Ecto neural progenitor cell (in vitro differentiated cells): ENCODE measurements around the gene B3GAT1.

ENCODE experiments used
- DNase-seq: peaks from one replicate; pipeline ENCODE4 v3.0.0-alpha.2; 2018; ENCODE audit warnings: low spot score

The B3GAT1 gene

DNA sequence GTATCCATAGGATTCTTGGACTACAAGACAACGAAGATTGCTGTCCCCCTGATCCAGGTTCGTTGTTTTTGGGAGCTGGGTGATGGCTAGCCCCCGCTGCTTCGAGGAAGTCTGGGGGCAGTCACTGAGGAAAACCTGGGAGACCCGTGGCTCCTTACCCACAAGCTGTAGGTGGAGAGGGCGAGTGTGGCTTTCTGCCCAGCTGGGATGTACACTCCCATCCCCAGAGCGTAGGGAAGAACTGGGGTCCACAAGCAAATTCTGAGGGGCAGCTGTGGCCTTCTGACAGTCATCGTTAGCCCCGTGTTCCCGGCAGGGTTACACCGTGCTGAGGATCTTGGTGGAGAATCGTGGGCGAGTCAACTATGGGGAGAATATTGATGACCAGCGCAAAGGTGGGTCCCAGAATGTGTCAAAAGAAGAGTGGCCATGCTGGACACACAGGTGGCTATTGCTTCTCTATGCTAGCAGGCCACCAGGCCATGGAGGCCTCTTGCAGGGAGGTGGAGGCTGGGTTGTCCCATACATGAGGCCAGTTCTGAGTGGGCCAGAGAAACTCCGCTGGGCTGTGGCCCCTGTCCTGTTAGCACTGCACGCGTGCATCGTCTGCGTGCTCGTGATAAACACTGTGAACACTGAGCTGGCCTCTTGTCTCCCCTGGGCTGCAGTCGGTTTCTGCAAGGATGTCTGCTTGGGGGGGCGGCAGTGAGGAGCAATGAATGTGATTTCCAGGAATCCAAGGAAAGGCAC, 40.4 kb downstream of the B3GAT1 start:
- DNase-seq = no peak

DNA sequence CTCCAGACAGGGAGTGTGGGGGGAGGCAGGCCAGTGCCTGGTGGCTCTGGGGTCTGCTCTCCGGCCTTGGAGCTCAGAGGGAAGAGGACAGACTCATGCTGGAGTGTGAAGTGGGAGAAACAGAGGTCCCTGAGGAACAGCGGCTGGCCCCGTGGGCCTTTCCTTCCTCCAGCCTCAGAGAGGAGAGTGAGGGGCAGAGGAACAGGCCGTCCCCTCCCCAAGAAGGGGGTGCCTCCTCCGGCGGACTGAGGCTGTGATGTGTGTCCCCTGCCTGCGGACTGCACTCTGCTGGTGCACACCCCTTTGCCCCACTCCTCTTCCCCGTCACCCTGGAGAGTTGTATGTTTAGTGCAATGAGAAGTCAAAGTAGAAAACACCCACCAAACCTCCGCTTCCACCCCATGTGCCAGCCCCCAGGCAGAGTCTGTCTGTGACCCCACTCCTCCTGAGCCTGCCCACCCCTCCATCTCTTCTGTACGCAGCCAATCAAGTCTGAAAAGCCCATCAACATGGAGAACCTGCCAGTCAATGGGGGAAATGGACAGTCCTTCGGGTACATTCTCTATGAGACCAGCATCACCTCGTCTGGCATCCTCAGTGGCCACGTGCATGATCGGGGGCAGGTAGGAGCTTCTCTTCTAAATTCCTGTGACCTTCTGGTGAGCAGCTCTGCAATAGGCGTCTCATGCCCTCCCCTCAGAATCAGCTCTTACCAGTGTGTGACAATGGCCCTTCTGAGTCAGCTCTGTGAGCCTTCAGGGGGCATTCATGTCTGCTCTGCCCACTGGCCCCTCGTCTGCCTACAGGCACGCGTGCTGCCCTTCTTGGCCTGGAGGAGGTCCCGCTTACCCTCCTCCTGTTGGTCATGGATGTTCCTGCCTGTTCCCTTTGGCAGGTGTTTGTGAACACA, 41.3 kb downstream of the B3GAT1 start:
- DNase-seq = no peak

DNA sequence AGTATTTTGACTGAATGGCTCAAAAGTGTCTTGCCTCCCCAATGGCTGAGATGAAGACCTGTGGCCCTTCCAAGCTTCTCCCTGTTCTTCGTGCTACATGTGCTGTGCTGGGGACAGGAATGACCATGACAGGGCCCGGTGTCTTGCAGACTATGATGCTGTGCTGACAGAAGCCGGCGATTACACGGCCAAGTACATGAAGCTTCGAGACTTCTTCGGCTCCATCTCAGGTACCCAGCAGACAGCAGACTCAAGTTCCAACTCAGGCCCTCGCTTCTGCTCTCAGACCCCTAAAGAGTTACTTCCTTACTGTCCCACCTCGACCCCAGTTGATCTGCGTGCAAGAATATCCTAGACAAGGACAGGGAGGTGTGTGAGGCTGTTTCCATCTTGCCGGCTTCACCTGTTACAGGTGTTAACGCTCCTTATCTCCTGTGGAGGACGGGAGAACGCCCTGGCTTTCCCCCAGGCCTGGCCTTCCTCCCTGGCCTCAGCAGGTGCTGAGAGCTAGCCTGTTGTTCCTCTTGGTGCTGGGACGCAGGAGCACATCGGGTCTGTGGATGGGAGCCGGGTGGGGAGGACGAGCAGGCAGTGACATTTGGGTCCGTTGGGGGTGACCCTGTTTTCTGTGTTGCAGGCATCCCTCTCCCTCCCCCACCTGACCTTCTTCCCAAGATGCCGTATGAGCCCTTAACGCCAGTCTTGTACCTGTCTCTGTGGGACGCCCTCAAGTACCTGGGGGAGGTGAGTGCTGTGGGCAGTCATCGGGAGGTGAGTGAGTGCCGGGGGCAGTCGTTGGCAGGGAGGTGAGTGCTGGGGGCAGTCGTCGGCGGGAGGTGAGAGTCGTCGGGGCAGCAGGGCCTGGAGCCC, 42.2 kb downstream of the B3GAT1 start:
- DNase-seq = no peak

DNA sequence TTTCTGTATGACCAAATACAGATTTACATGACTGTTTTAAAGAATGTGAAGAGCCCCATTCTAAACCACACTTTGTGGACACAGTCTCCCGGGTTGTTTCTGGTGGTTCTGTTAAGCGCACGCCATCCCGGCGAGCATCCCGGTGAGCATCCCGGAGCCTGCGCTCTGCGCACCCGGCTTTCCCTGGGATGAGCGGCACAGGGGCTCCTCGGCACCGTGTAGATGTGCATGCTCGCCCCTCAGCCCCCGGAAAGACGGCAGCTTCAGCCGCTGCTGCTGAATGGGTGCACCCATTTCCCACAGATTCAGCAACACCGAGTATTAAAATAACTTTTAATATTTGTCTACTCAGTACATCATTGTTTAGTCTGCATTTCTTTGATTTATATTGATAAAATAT, 44.3 kb downstream of the B3GAT1 start:
- DNase-seq = no peak

DNA sequence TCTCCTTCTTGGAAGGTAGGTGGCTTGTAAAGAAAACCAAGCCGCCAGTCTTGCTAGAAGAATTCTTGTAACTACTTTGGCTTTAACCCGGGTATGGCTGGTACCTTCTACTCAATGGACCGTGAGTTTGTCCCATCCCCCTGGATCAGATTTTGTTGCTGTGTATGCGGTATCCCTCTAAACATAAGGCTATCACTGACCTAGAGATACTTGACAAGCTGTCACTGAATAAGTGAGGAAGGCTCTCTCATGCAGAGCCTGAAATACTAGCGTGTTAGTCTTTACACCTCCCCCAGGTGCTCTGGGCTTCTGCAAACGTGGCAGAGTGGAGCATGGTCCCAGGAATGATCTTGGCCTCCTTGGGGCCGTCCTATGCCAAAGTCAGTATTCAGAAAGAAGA, 45.8 kb downstream of the B3GAT1 start:
- DNase-seq = no peak

DNA sequence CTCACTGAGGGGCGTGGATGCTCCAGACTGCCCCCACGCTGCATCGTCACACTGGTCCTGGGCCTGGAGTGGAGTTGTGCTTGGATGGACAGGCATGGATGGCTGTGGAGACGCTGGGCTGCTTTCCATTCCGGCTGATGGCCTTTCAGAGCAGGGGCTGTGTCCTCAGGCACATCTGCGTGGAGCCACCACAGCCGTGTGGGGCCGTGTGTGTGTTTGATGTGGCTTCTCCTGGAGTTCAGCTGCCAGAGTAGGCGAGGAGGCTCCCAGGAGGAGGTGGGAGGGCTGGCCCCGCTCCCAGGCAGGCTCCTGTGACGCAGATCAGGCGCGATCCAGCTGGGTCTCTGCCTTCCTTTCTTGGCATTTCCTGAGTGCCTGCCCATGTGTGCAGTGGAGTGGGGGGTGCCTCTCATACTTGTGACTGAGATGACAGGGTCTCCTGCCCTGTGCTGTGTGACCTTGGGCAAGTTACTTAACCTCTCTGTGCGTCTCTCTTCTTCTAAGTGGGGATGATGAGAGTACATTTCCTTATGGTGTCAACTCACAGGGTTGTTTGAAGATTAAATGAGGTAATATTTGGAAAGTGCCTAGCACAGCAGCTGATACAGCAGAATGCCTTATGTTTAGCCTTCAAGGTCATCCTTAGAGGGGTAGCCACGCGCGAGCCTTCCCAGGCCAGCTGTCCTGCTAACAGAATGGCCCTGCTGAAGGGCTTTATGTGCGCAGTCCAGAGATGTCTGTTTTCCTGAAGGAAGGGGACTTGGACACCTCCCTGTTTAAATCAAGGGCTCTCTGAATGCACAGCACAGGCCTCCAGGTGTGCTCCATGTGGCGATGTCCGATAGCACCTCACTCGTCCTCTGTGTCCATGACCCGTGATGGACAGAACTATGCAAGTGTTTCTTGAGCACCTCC, 46.8 kb downstream of the B3GAT1 start:
- DNase-seq = no peak

DNA sequence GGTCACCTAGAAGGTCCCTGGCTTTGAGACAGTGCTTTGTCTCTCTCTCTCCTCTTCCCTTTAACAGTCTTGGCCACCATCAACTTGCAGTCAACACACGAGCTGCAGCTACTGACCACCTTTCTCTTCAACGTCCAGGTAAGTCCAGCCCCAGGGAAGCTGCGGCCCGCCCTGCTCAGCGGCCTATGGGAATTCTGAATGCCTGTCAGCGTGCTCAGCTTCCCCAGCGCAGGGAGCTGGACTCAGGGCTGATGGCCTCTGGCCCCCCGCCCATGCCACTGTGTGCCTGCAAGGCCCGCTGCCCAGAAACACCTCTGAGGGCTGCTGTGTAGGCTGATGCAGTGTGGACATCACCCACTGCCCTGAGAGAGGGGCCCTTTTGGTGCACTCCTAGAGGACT, 47.8 kb downstream of the B3GAT1 start:
- DNase-seq = no peak

DNA sequence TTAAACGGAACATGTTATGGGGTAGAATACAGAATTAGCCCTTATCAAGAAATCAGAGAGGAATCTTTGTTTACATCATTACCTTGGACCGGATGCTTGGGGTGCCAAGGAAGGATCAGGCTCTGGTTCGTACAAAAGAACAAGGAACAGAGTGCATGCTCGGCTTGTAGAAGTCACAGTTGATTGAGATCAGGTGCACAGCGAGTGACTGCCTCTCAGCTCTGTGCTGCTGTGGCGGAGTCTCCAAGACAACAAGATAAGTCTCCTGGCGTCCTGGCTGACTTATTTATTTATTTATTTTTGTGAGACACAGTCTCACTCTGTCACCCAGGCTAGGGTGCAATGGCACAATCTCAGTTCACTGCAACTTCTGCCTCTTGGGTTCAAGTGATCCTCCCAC, 48.5 kb downstream of the B3GAT1 start:
- no peak for DNase-seq

DNA sequence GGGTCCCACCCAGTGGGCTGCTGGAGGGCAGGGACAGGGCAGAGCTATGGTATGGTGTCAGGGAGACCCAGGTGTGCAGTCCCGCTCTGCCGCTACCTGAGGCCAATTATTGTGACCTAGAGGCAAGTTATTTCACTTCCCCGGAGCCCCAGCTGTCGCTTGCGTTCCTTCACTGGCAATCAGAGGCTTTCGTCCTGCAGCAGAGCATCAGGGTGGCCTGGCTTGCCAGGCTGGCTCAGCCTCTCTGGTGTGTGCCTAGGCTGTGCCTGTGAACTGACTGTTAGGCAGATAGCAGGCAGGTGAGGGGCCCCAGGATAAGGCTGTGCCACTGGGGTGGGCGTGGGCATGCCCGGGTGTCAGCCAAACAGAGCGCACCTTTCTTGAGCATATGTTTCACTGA, 48.9 kb downstream of the B3GAT1 start:
- DNase-seq = no peak

DNA sequence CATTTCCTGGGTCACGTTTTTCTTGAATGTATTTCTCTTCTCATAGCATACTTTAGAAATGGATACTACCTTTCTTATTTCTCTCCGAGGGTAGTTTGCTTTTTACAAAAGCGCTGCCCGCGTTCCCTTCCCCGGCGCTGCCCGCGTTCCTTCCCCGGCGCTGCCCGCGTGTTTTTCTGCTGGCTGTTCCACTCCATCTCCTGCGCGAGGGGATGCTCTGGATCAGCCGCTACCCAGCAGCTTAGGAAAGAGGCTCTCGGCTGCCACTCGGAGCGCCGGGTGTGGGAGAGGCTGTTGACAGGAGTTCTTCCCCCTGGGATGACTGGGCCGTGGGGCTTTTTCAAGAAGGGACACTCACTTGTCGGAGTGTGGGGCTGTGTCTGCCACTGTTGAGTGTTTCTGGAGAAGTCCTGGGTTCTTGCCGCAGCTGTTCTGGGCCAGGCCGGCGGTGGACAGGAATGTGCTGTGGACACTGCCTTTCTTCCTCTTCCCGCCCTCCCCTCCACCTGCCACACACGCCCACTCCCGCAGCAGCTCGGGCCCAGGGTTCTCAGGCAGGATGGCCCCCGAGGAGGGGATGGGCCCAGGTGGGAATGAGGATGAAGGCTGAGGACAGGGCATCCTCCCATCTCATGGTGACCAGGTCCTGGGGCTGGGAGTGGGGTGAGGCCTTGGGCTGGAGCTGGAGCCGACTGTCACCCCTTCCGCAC, 49.7 kb downstream of the B3GAT1 start:
- DNase-seq = no peak

DNA sequence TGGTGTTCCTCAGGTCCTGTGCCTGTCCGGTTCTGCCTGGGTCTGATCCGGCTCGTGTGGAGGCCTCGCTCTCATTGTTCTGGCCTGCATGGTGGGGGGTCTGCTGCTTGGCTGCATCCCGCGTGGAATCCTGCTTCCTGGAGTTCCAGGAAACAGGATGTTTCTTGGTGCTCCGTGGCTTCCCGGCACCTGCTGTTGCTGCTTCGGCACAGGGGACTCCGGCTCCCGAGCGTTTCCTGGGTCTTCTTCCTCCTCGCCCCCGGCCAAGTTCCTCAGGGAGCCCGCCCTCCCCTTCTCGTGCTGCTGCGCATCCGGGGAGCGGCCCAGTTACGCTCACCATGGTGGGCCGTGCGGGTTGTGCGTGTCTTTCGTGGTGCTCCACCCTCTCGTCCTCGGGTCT, 50.4 kb downstream of the B3GAT1 start:
- no peak for DNase-seq

DNA sequence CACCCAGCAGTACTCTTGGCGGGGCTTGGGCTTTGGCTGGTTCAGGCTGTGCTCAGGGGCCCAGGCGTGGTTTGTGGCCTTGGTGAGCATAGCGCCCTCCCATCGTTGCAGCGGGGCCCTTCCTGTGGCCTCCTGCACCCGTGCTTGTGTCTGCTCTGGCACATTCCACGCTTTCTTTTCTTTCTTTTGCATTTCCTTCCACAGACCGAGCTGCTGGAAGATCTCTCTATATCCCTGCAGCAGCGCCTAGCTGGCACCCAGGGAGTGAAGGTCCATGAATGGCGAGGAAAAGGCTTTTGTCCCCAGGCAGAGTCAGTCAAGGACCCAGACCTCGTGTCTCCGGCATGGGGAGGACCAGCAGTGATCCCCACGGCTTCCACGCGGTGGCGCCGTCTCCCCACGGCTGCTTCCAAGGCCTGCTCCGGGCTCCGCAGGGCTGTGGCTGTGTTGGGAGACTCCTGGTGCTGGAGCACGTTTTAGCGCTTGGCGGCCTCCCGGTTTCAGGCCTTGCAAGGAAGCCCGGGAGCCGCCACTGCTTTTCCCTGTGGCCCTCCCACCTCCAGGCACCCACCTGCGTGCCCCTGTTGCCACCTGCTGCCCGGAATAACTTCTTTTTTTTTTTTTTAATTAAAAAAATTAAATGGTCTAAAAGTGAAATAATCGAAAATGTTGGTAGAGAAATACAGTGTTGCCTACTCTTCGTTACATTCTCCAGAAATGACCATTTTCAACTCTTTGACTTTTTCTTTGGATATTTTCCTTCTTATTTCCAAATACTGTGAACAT, 51.8 kb downstream of the B3GAT1 start:
- peak; percentile 96 for DNase-seq

DNA sequence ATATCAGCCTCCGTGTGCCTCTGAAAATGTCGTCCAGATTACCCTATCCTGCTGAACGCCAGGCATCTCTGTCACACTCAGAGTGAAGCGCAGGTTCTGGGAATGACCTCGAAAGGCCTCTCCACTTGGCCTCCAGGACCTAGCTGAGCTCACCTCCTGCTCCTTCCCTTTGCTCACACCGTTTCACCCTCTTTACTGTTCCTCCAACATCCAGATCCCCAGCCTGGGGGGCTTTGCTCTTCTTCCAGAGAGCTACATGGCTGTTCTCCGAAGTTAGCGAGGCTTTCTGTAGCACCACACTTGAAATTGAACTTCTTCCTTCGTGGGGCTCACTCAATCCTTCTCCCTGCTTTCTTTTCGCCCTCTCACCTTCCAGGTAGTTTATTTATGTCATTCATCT, 52.4 kb downstream of the B3GAT1 start:
- DNase-seq = no peak

DNA sequence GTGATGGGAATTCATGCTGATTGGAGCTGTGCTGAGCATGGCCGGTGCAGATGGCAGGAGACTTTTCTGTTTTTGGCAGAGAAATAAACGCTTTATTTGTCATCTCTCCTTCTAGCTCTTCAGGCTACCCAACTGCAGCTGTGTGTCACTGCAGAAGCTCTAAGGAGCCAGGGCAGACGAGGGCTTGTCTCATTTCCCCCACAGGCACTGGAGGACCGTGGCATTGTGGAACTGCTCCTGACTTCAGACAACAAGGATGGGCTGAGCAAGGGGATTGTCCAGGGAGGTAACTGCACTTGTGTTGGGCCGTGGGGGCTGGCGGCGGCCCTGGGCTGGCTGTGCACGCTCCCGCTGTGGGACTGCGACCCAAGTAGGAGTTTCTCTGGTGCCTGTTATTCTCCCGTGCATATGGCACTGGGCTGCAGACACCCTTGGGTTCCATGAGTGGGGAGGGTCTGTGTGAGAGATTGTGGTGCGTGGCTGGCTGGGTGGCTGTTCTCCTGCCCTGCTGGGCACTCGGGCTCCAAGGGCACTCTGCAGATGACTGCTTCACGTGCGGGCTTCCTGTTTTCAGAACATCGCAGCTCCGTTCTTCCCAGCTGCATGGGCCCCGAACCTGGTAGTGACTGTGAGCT, 53.1 kb downstream of the B3GAT1 start:
- no peak for DNase-seq

DNA sequence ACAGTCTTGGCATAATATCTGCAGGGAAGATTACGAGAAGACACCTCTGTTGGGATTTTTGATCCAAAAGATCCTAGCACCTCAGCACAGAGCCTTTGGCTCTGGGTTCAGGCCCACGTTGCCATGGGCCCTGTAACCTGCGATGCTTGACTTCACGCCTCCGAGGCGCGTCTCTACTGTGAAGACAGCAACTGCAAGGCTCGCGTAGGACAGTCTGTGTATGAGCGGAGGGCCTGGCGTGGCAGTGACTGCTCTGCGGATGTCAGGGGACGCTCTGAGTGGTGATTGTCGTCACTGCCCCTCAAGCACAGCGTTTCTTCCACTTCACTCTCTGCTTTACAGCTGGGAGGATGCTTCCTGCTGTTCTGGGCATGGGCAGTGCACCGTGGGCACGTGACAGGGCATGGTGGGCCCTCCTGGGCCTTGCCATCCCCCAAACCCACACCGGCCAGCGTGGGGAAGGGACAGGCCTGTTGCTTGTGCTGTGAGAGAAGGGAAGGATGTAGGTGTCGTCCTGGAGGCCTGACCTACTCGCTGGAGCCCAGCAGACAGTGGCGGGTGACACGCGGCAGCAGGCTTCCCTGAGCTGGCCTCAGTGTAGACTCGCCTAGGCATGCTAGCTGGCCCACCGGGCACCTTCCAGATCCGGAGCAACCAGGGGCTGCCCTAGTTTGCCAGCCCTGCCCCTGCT, 53.7 kb downstream of the B3GAT1 start:
- no peak for DNase-seq

DNA sequence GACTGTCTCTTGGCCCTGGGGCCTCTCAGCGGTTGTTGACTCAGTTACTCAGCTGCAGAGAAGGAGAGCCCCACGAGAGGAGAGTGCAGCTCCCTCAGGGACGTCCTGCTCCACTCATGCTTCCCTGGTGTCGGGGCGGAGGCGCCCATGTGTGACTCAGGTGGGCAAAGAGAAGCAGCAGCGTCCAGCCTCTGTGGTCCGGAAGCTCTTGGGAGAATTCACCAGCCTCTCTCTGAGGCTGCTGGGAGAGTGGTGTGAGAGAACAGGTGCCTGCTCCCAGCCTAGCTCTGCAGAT, 54.5 kb downstream of the B3GAT1 start:
- DNase-seq = no peak

DNA sequence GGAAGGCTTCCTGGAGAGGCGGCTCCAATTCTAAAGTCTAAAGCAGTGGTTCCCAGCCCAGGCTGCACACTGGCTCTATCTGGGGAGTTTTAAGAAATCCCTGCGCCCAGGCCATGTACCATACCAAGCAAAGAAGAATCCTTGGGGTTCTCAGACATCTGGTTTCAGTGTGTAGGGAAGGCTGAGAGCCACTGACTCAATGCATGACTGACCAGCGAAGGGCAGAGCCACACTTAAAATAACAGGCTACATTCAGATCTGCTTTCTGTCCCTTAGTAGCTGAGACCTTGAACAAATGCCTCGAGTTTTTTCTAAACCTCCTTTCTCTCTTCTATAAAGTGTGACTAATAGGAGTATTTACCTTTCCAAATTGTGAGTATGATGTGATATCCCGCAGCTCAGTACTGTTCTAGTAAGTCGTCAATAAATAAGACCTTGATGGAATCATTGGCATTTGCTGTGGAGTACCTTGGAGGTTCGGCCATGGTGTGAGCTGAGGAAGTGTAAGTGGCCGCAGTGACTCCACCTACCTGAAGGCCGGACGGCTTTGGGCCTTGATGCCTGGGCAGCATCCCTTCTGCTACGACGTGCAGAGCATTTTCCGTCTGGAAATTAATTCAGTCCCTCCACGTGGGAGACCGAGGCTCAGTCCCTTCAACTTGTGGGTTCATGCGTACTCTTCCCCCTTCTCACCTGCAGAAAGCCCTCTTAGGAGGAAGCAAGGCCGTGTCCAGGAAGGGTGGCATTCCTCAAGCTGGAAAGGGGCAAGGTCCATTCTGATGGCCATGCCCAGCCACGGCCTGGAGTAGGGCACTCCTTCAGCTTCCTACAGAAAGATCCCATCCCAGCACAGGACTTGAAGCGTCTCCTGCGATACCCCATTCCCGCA, 55.1 kb downstream of the B3GAT1 start:
- no peak for DNase-seq

DNA sequence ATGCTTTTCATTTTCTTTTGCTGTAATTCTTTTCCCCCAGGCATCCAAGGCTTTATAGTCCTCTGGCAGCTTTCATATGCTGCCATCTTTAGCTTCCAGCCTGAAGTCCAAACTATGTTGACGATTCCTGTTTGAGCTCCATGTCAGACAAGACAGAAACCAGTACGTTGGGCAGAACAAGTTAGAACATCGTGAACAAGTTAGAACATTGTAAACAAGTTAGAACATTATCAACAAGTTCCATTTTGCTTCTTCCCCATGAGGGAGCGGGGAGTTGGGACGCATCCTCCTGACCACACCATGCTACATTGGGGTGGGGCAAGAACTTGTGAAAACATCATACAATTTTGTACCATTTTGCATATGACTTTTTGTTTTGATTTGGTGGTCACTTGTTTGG, 56.4 kb downstream of the B3GAT1 start:
- DNase-seq = no peak
